DOHH2 (cell line): ENCODE results near the gene NLGN2.

Experiments used
- H3F3A ChIP-seq: fragments of 200-600 bp; sonication (generic), shearing (Covaris generic); 2 replicates; pipeline ENCODE4 v1.6.0; 2016; ENCODE audit warnings: antibody characterized with exemption, mild to moderate bottlenecking; ENCODE audit not compliant: control insufficient read depth, insufficient read depth
- H3K27ac ChIP-seq: fragments of 200-600 bp; sonication (generic); 2 replicates; pipeline ENCODE4 v1.5.1; 2014; ENCODE audit warnings: low read depth, mild to moderate bottlenecking, low read length, moderate library complexity
- H3K27me3 ChIP-seq: fragments of 200-600 bp; sonication (generic); 2 replicates; pipeline ENCODE4 v1.6.1; 2014; ENCODE audit warnings: mild to moderate bottlenecking, low read length, mixed read lengths; ENCODE audit not compliant: control insufficient read depth
- H3K36me3 ChIP-seq: fragments of 200-600 bp; sonication (generic); 2 replicates; pipeline ENCODE4 v1.6.1; 2014; ENCODE audit warnings: mild to moderate bottlenecking, low read length, moderate library complexity, mixed read lengths; ENCODE audit not compliant: control insufficient read depth
- H3K4me1 ChIP-seq: fragments of 200-600 bp; sonication (generic); 2 replicates; pipeline ENCODE4 v1.6.1; 2014; ENCODE audit warnings: mild to moderate bottlenecking, low read length, mixed read lengths; ENCODE audit not compliant: control insufficient read depth
- H3K4me2 ChIP-seq: fragments of 200-600 bp; sonication (generic); 2 replicates; pipeline ENCODE4 v1.6.0; 2014; ENCODE audit warnings: mild to moderate bottlenecking, low read length, moderate library complexity
- H3K4me3 ChIP-seq: fragments of 200-600 bp; sonication (generic); 2 replicates; pipeline ENCODE4 v1.5.1; 2014; ENCODE audit warnings: mild to moderate bottlenecking, low read length, mixed read lengths
- H3K79me2 ChIP-seq: fragments of 200-600 bp; sonication (generic); 2 replicates; pipeline ENCODE4 v1.6.1; 2014; ENCODE audit warnings: mild to moderate bottlenecking, low read length, mixed read lengths; ENCODE audit not compliant: control insufficient read depth
- H3K9me2 ChIP-seq: fragments of 200-600 bp; sonication (generic); replicated peaks from 2 replicates; pipeline ENCODE4 v1.6.1; 2014; ENCODE audit warnings: mild to moderate bottlenecking, low read length, mixed read lengths; ENCODE audit not compliant: control insufficient read depth
- H3K9me3 ChIP-seq: fragments of 200-600 bp; sonication (generic); 2 replicates; pipeline ENCODE4 v1.6.1; 2014; ENCODE audit warnings: antibody characterized with exemption, low read length, mixed read lengths; ENCODE audit not compliant: control insufficient read depth, insufficient read depth
- H4K20me1 ChIP-seq: fragments of 200-600 bp; sonication (generic); 2 replicates; pipeline ENCODE4 v1.6.0; 2014; ENCODE audit warnings: low read depth, mild to moderate bottlenecking, antibody characterized with exemption, low read length, moderate library complexity; ENCODE audit not compliant: control insufficient read depth, insufficient read depth
- CTCF ChIP-seq: fragments of 200-600 bp; sonication (generic); IDR thresholded peaks from one replicate; pipeline ENCODE4 v1.5.1; 2014; ENCODE audit warnings: antibody characterized with exemption, mild to moderate bottlenecking, low read depth, low read length; ENCODE audit not compliant: poor library complexity, severe bottlenecking
- EZH2phosphoT487 ChIP-seq: fragments of 200-600 bp; sonication (generic); IDR thresholded peaks from 2 replicates; pipeline ENCODE4 v1.6.1; 2017; ENCODE audit warnings: borderline replicate concordance, mild to moderate bottlenecking, antibody characterized with exemption, low read length, moderate library complexity, mixed read lengths

Gene NLGN2

GRCh38 chr17:7380321-7380720 is 27.3 kb upstream of the NLGN2 start:
- Histone ChIP-seq H3K27me3 (0 out of 2 replicates have a peak, but pooled peaks cover 6% of the 10 kb centered on the region), H4K20me1 (no peaks in the 10 kb centered on the region), H3F3A (no peaks in the 10 kb centered on the region), H3K4me2 (no peak overlapping the region), H3K9me3 (peaks cover 6% of the 10 kb centered on the region), H3K9me2 (no peaks in the 10 kb centered on the region), H3K79me2 (no peaks in the 10 kb centered on the region), H3K36me3 (no peaks in the 10 kb centered on the region), H3K4me1 (peaks cover 15% of the 10 kb centered on the region), H3K27ac (no peak overlapping the region), H3K4me3 (no peak overlapping the region)
- TF ChIP-seq EZH2phosphoT487 (no peak), CTCF (no peak)

GRCh38 chr17:7380855-7381683 is 26.6 kb upstream of the NLGN2 start, which contains the start of gene TNK1:
Gene TNK1 (plus strand): TSS chr17:7381089. CDS start chr17:7382927, 1,838 bp downstream.
- no peak within 1 kb of the TSS for H3K4me2 ChIP-seq
- peaks cover 6% of the 10 kb centered on the region for H3K9me3 ChIP-seq
- H4K20me1 ChIP-seq, result no peaks in the 10 kb centered on the region
- no peaks in the 10 kb centered on the region for H3K79me2 ChIP-seq
- no peaks in the 10 kb centered on the region for H3F3A ChIP-seq
- peaks cover 15% of the 10 kb centered on the region for H3K4me1 ChIP-seq
- no peaks in the 10 kb centered on the region for H3K36me3 ChIP-seq
- H3K27me3 ChIP-seq, result 0 out of 2 replicates have a peak, but pooled peaks cover 6% of the 10 kb centered on the region
- H3K27ac ChIP-seq, result no peak within 1 kb of the TSS
- no peak within 1 kb of the TSS for H3K4me3 ChIP-seq
- no peak for TF ChIP-seq CTCF
- TF ChIP-seq EZH2phosphoT487, result no peak
- H3K9me2 ChIP-seq, result no peaks in the 10 kb centered on the region

- Histone ChIP-seq H3K36me3 (no peaks in the 10 kb centered on the region), H3K9me2 (no peaks in the 10 kb centered on the region), H3K9me3 (peaks cover 6% of the 10 kb centered on the region), H3K79me2 (no peaks in the 10 kb centered on the region), H4K20me1 (no peaks in the 10 kb centered on the region), H3K27ac (no peak overlapping the region), H3K4me3 (no peak overlapping the region), H3K27me3 (0 out of 2 replicates have a peak, but pooled peaks cover 6% of the 10 kb centered on the region), H3F3A (no peaks in the 10 kb centered on the region), H3K4me2 (no peak overlapping the region), H3K4me1 (peaks cover 15% of the 10 kb centered on the region)
- TF ChIP-seq CTCF, result no peak
- TF ChIP-seq EZH2phosphoT487, result no peak
Measured at GRCh38 chr17:7382901-7383300, 24.7 kb upstream of the NLGN2 start.
